HUES64 (cell line): ENCODE measurements around the gene ADAT1. TPM values are rescaled to one million over a fixed set of nuclear protein-coding genes. Genes with fewer than 3 reads are reported as not detected.

Source experiments
- H3K27ac ChIP-seq: 2 replicates; pipeline ENCODE4 v1.7.0; 2013; ENCODE audit warnings: low read depth, low read length, inconsistent platforms
- H3K27me3 ChIP-seq: 2 replicates; pipeline ENCODE4 v1.6.1; 2013; ENCODE audit warnings: mild to moderate bottlenecking, low read length; ENCODE audit not compliant: insufficient read depth
- H3K36me3 ChIP-seq: 2 replicates; pipeline ENCODE4 v1.6.1; 2013; ENCODE audit warnings: mild to moderate bottlenecking, low read length; ENCODE audit not compliant: insufficient read depth
- H3K4me1 ChIP-seq: 2 replicates; pipeline ENCODE4 v1.6.1; 2013; ENCODE audit warnings: mild to moderate bottlenecking, low read length, moderate library complexity; ENCODE audit not compliant: insufficient read depth
- H3K4me3 ChIP-seq: 2 replicates; pipeline ENCODE4 v1.5.1; 2013; ENCODE audit warnings: mild to moderate bottlenecking, low read length, moderate library complexity
- H3K9ac ChIP-seq: 2 replicates; pipeline ENCODE4 v1.6.1; 2013; ENCODE audit warnings: mild to moderate bottlenecking, low read depth, low read length
- H3K9me3 ChIP-seq: 2 replicates; pipeline ENCODE4 v1.6.1; 2013; ENCODE audit warnings: low read depth, low read length; ENCODE audit not compliant: insufficient read depth
- WGBS: fragments of 150-250, 120-280 bp; methylation state at CpG from one replicate; pipeline ENCODE4 v1.1.7; 2013; ENCODE audit warnings: missing lambda C conversion rate; 5-methylcytosine and 5-hydroxymethylcytosine counted together
- polyA plus RNA-seq, 2 experiments: library from polyadenylated mRNA; stranded (reverse); fragments of 50-300 nt; gene quantifications; one replicate each; pipeline ENCODE4 v1.2.3, GENCODE V29; 2013

The ADAT1 gene
- polyA plus RNA-seq (2013, experiment 1 of 2) = 37.7 TPM
- 34.1 TPM for polyA plus RNA-seq (2013, experiment 2 of 2)

DNA sequence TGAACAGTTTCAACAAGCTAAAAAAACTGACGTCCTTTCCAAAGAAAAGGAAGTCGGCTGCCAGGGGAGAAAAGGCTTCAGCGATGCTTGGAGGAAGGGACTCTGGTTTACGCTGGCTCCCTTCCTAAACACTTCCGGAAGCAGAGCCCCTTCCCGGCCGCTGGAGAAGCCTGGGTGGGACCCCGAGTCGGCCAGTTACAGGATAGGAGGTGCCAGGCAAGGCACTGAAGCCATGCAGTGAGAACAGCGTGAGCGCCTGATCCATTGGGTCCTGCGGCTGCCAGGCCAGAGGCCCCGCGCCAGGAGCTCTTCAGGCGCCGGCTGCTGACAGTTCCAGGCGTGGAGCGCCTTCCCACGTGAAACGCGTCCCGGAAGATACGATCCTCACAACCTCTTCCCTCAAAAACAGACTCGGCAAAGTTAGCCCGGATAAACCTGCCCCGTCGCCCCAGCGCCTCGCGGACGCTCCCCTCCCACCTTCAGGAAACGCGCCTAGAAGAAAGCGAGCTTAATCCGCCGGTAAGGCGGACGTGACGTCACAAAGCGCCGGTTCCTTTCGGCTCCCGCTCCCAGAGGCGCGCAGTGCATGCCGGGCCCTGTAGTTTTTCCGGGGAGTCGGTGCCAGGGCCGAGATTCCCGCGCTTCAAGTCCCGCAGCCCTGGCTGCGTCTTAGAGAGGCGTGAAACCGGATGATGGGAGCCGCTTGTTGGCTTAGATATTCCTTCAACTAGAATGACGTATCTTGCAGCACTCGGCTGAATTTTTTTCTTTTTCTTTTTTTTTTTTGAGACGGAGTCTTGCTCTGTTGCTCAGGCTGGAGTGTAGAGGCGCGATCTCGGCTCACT lies at the start of gene ADAT1:
ADAT1 (minus strand) TSS at position 521 of the 845 bp plus-strand sequence. CDS start 2,482 bp downstream, outside the sequence.
- peak within 1 kb of the TSS; percentile 91 for H3K27ac ChIP-seq
- peak within 1 kb of the TSS; percentile 93 for H3K9ac ChIP-seq
- no peaks in the 10 kb centered on the region for H3K9me3 ChIP-seq
- WGBS = 3% methylated on average over 62 of the region's 62 CpGs
- H3K4me1 ChIP-seq = peaks cover 12% of the 10 kb centered on the region; the same call in 1 of the 2 replicates
- H3K27me3 ChIP-seq = no peaks in the 10 kb centered on the region
- H3K4me3 ChIP-seq = peak within 1 kb of the TSS; percentile 88
- H3K36me3 ChIP-seq = peaks cover 52% of the 10 kb centered on the region

DNA sequence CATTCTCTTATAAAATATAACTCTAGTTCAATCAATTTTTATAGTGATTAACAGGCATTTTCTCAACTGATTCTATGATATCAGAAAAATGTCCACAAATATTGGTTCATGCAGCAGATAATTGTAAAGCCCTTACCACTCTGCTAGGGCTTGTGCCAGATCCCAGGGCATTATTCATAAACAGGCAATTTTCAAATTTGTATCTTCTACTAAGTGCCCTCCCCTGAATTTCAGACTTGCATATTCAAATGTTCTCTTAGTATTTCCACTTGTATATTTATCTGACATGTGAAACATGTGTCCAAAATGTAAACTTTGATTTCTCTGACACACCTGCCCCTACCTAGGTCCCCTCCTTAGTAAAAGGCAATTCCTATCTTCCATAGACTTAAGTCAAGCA lies 44.4 kb upstream of the ADAT1 start:
- no peaks in the 10 kb centered on the region for H3K36me3 ChIP-seq
- no peak overlapping the region for H3K27ac ChIP-seq
- H3K27me3 ChIP-seq = no peaks in the 10 kb centered on the region
- no peak overlapping the region for H3K9ac ChIP-seq
- no peak overlapping the region for H3K4me3 ChIP-seq
- H3K4me1 ChIP-seq = no peaks in the 10 kb centered on the region
- no peaks in the 10 kb centered on the region for H3K9me3 ChIP-seq

DNA sequence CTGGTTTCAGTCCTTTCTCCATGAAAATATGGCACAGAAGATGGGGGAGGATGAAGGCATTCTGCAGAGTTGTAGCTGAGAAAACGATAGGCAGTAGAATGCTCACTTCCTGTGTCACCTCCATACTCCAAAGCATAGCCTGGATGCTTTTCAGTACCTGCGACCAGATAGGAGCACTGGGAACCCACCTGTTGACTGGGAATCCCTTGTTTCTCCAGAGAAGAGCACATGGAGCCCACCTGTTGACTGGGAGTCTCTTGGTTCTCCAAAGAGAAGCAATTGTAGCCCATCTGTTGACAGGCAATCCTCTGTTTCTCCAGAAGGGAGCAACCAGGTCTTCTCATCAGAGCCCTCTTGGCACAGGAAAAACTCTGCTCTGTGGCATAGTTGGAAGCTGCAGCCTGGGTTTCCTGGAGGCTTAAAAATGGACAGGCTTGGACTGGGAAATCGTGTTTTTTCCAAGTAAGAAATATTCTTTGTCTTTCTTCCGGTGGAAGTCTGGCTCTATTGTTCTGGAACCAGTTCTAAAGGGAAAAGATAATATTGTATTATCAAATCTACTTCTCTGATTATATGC lies 37.7 kb upstream of the ADAT1 start:
- Histone ChIP-seq H3K27ac (no peak overlapping the region), H3K4me1 (no peaks in the 10 kb centered on the region), H3K9ac (no peak overlapping the region), H3K27me3 (no peaks in the 10 kb centered on the region), H3K36me3 (peaks cover 30% of the 10 kb centered on the region), H3K9me3 (no peaks in the 10 kb centered on the region), H3K4me3 (no peak overlapping the region)
- 92% methylated on average over 4 of the region's 4 CpGs for WGBS

GRCh38 chr16:75660321-75660720 lies 37.2 kb upstream of the ADAT1 start:
- Histone ChIP-seq H3K27me3 (no peaks in the 10 kb centered on the region), H3K4me1 (no peaks in the 10 kb centered on the region), H3K27ac (no peak overlapping the region), H3K9me3 (no peaks in the 10 kb centered on the region), H3K36me3 (peaks cover 35% of the 10 kb centered on the region), H3K4me3 (no peak overlapping the region), H3K9ac (no peak overlapping the region)
- 94% methylated on average over 6 of the region's 6 CpGs for WGBS

GRCh38 chr16:75658175-75658574 lies 35.1 kb upstream of the ADAT1 start:
- no peak overlapping the region for H3K4me3 ChIP-seq
- no peaks in the 10 kb centered on the region for H3K4me1 ChIP-seq
- 94% methylated on average over 2 of the region's 2 CpGs for WGBS
- no peak overlapping the region for H3K9ac ChIP-seq
- H3K27ac ChIP-seq = no peak overlapping the region
- no peaks in the 10 kb centered on the region for H3K9me3 ChIP-seq
- H3K36me3 ChIP-seq = peaks cover 50% of the 10 kb centered on the region
- no peaks in the 10 kb centered on the region for H3K27me3 ChIP-seq

GRCh38 chr16:75653922-75654321 lies 30.8 kb upstream of the ADAT1 start:
- no peaks in the 10 kb centered on the region for H3K27me3 ChIP-seq
- no peak overlapping the region for H3K4me3 ChIP-seq
- H3K4me1 ChIP-seq = peaks cover 8% of the 10 kb centered on the region
- 100% methylated on average over 1 of the region's 1 CpG for WGBS
- H3K36me3 ChIP-seq = peaks cover 50% of the 10 kb centered on the region
- H3K27ac ChIP-seq = no peak overlapping the region
- H3K9me3 ChIP-seq = no peaks in the 10 kb centered on the region
- no peak overlapping the region for H3K9ac ChIP-seq

DNA sequence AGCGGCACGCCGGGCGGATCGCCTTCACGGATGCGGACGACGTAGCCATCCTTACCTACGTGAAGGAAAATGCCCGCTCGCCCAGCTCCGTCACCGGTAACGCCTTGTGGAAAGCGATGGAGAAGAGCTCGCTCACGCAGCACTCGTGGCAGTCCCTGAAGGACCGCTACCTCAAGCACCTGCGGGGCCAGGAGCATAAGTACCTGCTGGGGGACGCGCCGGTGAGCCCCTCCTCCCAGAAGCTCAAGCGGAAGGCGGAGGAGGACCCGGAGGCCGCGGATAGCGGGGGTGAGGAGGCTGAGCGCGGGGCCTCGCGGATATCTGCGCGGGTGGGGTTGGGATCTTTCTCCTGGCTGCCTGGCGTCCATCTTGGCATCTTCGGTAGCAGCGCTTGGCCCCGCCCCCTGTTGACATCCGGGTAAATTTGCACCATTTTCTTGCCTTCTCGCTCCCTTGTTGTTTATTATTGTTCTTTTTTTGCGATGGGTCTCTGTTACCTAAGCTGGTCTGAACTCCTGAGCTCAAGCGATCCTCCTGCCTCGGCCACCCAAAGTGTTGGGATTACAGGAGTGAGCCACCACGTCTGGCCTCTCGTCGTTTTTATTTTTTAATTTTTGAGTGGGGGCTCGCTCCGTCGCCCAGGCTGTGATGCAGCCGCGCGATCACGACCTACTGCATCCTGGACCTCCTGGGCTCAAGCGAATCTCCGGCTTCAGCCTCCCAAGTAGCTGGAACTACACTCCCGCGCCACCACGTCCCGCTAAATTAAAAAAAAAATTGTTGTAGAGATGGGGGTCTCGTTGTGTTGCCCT lies 25.4 kb upstream of the ADAT1 start:
- Histone ChIP-seq H3K4me3 (peak overlapping the region; percentile 99), H3K9me3 (no peaks in the 10 kb centered on the region), H3K36me3 (peaks cover 26% of the 10 kb centered on the region), H3K4me1 (peaks cover 8% of the 10 kb centered on the region), H3K27ac (peak overlapping the region; percentile 81), H3K27me3 (no peaks in the 10 kb centered on the region), H3K9ac (peak overlapping the region; percentile 83)
- under 1% methylated on average over 62 of the region's 62 CpGs for WGBS

DNA sequence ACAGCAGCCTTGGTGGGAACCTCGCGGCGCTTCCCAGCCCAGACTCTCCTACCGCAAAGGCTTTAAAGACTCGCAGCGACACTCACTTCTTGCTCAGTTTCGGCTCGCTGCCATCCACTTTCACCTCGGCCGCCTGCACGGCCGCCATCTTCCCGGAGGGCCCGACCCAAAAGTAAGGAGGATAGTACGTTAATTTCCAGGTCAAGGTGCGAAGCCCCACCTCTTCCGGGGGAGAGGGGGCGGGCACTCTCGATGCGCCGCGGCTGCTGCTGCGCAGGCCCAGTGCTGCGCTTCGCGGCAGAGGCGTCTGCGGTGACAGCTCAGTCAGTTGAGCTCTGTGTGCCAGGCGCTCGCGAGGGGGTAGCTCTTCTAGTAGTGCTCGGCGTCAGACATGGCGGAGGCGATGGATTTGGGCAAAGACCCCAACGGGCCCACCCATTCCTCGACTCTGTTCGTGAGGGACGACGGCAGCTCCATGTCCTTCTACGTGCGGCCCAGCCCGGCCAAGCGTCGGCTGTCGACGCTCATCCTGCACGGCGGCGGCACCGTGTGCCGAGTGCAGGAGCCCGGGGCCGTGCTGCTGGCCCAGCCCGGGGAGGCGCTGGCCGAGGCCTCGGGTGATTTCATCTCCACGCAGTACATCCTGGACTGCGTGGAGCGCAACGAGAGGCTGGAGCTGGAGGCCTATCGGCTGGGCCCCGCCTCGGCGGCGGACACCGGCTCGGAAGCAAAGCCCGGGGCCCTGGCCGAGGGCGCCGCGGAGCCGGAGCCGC lies 24.6 kb upstream of the ADAT1 start, which contains the start of the genes KARS1 and TERF2IP:
KARS1 (minus strand) TSS at position 174 of the 773 bp plus-strand sequence; CDS start at position 148, 26 bp downstream.
TERF2IP (plus strand) TSS at position 282 of the 773 bp plus-strand sequence; CDS start at position 392, 110 bp downstream.
- H3K27ac ChIP-seq = peak within 1 kb of the TSS; percentile 81
- H3K27me3 ChIP-seq = no peaks in the 10 kb centered on the region
- peaks cover 8% of the 10 kb centered on the region for H3K4me1 ChIP-seq
- peak within 1 kb of the TSS; percentile 94 for H3K9ac ChIP-seq
- peak within 1 kb of the TSS; percentile 99 for H3K4me3 ChIP-seq
- under 1% methylated on average over 76 of the region's 76 CpGs for WGBS
- peaks cover 32% of the 10 kb centered on the region for H3K36me3 ChIP-seq
- H3K9me3 ChIP-seq = no peaks in the 10 kb centered on the region

- H3K4me1 ChIP-seq = peaks cover 7% of the 10 kb centered on the region
- 0% methylated on average over 18 of the region's 18 CpGs for WGBS
- H3K36me3 ChIP-seq = peaks cover 38% of the 10 kb centered on the region
These were observed 24.0 kb upstream of the ADAT1 start for GRCh38 chr16:75647112-75647491.

DNA sequence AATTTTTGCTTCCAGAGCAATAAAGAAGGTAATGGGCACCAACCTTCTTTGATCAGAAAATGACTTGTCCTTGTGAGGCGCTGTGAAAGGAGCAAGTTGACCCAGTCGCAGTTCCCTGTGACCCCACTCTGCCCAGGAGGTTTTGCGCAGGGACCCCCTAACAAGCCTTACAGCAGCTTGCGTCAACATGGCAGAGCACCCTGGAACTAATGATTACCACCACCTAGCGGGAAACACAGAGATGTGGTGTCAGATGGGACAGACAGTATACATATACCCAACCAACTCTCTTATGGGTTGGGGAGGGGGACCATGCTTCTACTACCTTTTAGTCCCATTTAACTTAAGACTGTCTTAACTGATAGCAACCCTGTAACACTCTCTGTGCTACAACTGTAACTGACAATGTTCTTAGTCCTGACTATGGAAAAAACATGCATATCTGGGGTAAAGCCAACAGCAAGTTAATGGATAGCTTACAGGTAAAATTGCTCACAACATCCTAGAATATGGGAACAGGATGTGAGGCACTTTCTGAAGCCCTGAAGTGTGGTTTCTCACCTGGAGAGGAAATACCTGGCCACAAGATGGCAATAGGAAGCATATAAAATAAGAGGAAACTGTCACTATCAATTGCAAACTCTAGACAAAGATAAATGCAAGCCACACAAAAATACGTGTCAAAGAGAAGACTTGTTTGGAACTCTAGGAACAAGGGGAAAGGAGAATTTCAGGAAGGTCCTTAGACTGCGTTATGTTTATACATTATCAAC lies 21.3 kb upstream of the ADAT1 start:
- H3K4me1 ChIP-seq = no peaks in the 10 kb centered on the region
- H3K9ac ChIP-seq = no peak overlapping the region
- no peaks in the 10 kb centered on the region for H3K27me3 ChIP-seq
- H3K4me3 ChIP-seq = no peak overlapping the region
- 96% methylated on average over 6 of the region's 7 CpGs for WGBS
- peaks cover 65% of the 10 kb centered on the region for H3K36me3 ChIP-seq
- H3K27ac ChIP-seq = no peak overlapping the region
- H3K9me3 ChIP-seq = no peaks in the 10 kb centered on the region

More at GRCh38 chr16:75647112-75647491, 24.0 kb upstream of the ADAT1 start:
- no peaks in the 10 kb centered on the region for H3K27me3 ChIP-seq
- peak overlapping the region; percentile 99 for H3K4me3 ChIP-seq
- peak overlapping the region; percentile 76 for H3K27ac ChIP-seq
- H3K9ac ChIP-seq = peak overlapping the region; percentile 94
- no peaks in the 10 kb centered on the region for H3K9me3 ChIP-seq
